ENCODE data around the gene TBKBP1.

TBKBP1 gene

GRCh38 chr17:47707056-47707804, 13.3 kb downstream of the TBKBP1 start:
- DNase-seq = peak in 20 of 42 donors; percentile 26 to 73 (median 48)
- intact Hi-C loops (cut with DNase I) = no loop called here

- intact Hi-C loops (cut with DNase I) = no loop called here
- no peak for DNase-seq
Measured at GRCh38 chr17:47707884-47708283, 13.9 kb downstream of the TBKBP1 start.

GRCh38 chr17:47708312-47708863, 14.4 kb downstream of the TBKBP1 start:
- peak in 2 of 42 donors; percentile 13 to 16 for DNase-seq
- intact Hi-C loops (cut with DNase I) = no loop called here

- intact Hi-C loops (cut with DNase I) = no loop called here
- DNase-seq = peak in 15 of 42 donors; percentile 26 to 60 (median 37)
Measured at GRCh38 chr17:47708864-47709541, 15.0 kb downstream of the TBKBP1 start.

- intact Hi-C loops (cut with DNase I) = no loop called here
- DNase-seq = no peak
Measured at GRCh38 chr17:47709594-47709993, 15.6 kb downstream of the TBKBP1 start.

GRCh38 chr17:47711366-47712099, 17.6 kb downstream of the TBKBP1 start:
- intact Hi-C loops (cut with DNase I) = no loop called here
- no peak for DNase-seq

- intact Hi-C loops (cut with DNase I) = no loop called here
- no peak for DNase-seq
Measured at GRCh38 chr17:47712330-47713023, 18.5 kb downstream of the TBKBP1 start.

DNA sequence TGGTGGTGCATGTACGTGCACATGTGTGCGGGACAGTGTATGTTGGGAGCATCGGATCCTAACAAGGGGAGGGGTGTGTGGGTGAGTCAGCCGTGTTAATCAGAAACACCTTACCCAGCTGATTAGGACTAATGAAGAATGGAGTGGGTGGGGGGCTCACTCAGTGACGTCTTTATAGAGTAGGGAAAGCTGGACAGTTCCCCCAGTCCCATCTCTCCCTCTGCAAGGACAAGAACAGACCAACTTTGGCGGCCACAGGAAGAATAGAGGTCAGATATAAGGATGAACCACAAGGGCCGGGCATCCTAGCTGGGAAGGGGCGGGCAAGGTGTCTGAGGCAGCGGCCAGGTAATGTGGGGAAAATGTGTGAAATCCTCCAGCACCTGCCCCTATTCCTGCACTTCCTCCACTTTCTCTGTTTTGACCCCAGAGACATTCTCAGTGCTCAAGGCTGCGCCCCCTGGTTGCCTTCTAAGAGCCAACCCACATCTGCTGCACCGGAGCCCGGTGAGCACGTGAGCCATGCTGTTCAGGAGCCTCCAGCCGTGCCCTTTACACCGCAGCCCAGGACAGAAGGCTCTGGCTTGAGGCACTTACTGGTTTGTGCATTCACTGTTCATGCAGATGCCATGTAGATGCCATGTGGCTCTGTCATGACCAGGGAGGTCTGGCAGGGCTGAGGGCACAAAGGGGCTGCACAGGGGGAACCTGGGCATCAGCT, 20.2 kb downstream of the TBKBP1 start:
- no peak for DNase-seq
- intact Hi-C loops (cut with DNase I) = no loop called here

DNA sequence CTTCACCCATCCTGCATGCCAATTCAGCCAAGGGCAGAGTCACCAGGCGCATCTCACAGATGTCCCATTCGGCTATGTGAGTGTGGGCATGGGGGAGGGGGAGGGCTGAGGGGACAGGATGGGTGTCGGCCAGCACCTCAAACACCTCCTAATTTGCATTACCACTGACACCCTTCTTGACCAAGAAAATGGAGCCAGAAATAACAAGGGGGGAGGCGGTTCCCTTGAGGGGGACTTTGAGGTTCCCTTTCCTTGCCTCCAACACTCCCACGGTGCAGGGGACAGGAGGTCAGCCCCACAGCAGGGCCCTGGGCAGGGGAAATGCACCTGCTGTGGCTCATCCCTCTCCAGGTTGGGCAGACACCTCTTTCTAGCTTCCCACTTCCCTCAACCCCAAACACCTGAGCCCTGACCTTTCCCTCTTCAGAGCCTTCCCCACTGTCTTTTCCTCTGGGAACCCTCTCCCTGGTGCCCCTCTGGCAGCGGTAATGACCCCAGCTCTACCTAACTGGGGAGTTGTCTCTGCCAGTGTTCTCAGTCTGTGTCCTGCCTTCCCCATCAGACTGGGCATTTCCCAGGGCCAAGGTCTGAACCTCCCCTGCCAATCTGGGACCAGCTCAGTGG, 20.9 kb downstream of the TBKBP1 start:
- no peak for DNase-seq
- intact Hi-C loops (cut with DNase I) = no loop called here

DNA sequence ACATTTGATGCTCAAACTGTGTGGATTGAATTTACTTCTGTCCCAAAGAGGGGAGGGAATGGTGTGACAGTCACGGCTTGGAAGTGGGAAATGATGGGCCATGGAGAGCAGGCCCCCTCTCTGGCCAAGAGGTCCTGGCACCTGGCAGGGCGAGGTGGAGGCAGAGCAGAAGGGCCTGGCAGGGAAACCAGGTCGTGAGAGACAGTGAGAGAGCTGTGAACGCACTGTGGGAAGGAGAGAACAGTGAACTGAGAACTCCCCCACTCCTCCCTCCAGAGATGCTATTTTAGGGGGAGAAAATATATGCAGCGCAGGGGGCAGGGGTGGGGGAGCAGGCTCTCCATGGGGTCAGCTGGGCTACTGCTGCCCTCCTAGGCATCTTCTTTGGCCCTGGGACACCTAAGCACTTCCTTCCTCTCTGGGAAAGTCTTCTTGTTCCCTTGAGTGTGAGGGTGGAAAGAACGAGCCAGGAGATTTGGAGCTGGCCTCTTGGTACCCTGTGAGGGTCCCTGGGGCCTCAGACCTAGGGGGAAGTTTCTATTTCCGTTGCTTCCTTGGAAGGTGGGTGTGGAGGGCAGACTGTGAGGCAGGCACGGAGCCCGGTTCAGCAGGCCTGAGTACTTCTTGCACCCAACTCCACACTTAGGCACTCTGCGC, 21.8 kb downstream of the TBKBP1 start:
- DNase-seq = no peak
- intact Hi-C loops (cut with DNase I) = no loop called here

DNA sequence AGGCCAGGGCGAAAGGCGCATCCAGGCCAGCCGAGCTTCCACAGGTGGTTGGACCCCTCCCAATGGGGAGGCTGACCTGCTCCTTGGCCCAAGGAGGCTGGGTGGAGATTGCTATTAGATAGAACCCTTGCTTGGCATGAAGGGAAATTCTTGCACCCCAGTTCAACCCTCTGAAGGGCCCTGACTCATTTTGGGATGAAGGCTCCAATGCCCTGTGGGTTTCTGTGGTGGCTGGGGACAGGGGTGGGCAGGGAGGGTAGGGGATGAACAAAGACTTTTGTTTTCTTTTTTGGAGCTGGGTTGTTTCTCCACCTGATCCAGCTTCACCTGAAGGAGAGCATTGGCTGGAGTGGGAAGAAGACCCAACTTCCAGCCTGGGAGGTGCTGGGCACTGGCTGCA, 22.4 kb downstream of the TBKBP1 start:
- intact Hi-C loops (cut with DNase I) = no loop called here

GRCh38 chr17:47717261-47717697, 23.3 kb downstream of the TBKBP1 start:
- intact Hi-C loops (cut with DNase I) = no loop called here
- no peak for DNase-seq

More for the DNA sequence above, 22.4 kb downstream of the TBKBP1 start:
- no peak for DNase-seq

GRCh38 chr17:47717979-47718621, 24.1 kb downstream of the TBKBP1 start:
- intact Hi-C loops (cut with DNase I) = no loop called here
- no peak for DNase-seq

GRCh38 chr17:47718634-47719405, 24.9 kb downstream of the TBKBP1 start:
- no peak for DNase-seq
- intact Hi-C loops (cut with DNase I) = no loop called here

- no peak for DNase-seq
- intact Hi-C loops (cut with DNase I) = no loop called here
Measured at GRCh38 chr17:47719411-47720152, 25.6 kb downstream of the TBKBP1 start.

DNA sequence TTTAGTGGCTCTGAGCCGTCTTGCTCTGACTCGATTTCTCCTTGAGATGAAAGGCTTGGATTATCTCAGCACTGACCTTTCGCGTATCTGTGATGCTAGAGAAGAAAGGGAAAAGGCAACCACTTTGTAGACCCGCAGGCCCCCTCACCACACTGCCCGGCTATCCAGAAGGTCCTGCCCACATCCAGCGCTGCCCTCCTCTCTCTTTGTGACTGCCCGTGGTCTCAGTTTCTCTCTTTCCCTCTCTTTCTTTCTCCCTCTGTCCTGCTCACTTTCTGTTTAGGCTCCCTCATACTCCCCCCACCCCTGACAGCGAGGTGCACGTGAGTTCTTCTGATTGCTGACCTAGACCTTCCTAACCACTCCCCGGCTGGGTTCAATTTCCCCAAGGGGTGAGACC, 26.2 kb downstream of the TBKBP1 start:
- no peak for DNase-seq
- intact Hi-C loops (cut with DNase I) = no loop called here

All from head of caudate nucleus (tissue), 42 donors.